H1 (cell line): ENCODE measurements around the gene BNIP5. TPM values are rescaled to one million over a fixed set of nuclear protein-coding genes. Genes with fewer than 3 reads are reported as not detected.

Source experiments
- CTCF ChIA-PET: fragments of 300-600 bp; sonication (Branson Sonifier 250); formaldehyde crosslinking; loops from one replicate; lab custom pipeline; 2021; ENCODE audit not compliant: partially characterized antibody; lab: Charles Lee
- POLR2A ChIA-PET: fragments of 300-600 bp; sonication (Branson Sonifier 250); formaldehyde crosslinking; loops from one replicate; lab custom pipeline; 2021; ENCODE audit warnings: inconsistent platforms; ENCODE audit not compliant: partially characterized antibody; lab: Charles Lee
- DNase-seq, 2 experiments: peaks; one replicate each; pipeline versions ENCODE4 v3.0.0 to v3.0.0-alpha.2; 2010 to 2022; ENCODE audit warnings: low spot score in 2 of 2, low read depth in 1 of 2, mixed read lengths in 1 of 2
- FAIRE-seq: peaks from 2 replicates; lab custom pipeline; 2011; peaks lifted over from hg19 to GRCh38; lab: Jason Lieb, UNC
- H2AFZ ChIP-seq: 2 replicates; pipeline ENCODE4 v1.8.1; 2012; ENCODE audit warnings: low read length, inconsistent platforms
- H2AK5ac ChIP-seq: 2 replicates; pipeline ENCODE4 v1.6.1; 2013; ENCODE audit warnings: low read depth, low read length
- H2BK120ac ChIP-seq: replicated peaks from 2 replicates; pipeline ENCODE3; 2013; ENCODE audit warnings: low read depth, low read length, inconsistent platforms
- H2BK12ac ChIP-seq: 2 replicates; pipeline ENCODE4 v1.6.1; 2013; ENCODE audit warnings: low read depth, low read length
- H2BK15ac ChIP-seq: 2 replicates; pipeline ENCODE4 v1.6.1; 2013; ENCODE audit warnings: low read length
- H2BK20ac ChIP-seq: 2 replicates; pipeline ENCODE4 v1.6.1; 2013; ENCODE audit warnings: low read length
- H2BK5ac ChIP-seq: 2 replicates; pipeline ENCODE4 v1.6.1; 2013; ENCODE audit warnings: low read depth, low read length
- H3K14ac ChIP-seq: 2 replicates; pipeline ENCODE4 v1.6.1; 2013; ENCODE audit warnings: inconsistent platforms; ENCODE audit not compliant: insufficient read length
- H3K18ac ChIP-seq: 2 replicates; pipeline ENCODE4 v1.6.1; 2013; ENCODE audit warnings: low read length; ENCODE audit errors: extremely low read depth
- H3K23ac ChIP-seq: 2 replicates; pipeline ENCODE4 v1.6.1; 2013; ENCODE audit warnings: inconsistent platforms; ENCODE audit not compliant: insufficient read length
- H3K23me2 ChIP-seq: 2 replicates; pipeline ENCODE4 v1.6.1; 2013; ENCODE audit warnings: low read depth, low read length
- H3K27ac ChIP-seq: 2 replicates; pipeline ENCODE4 v1.6.1; 2011; ENCODE audit warnings: low read depth, low read length, inconsistent platforms
- H3K27me3 ChIP-seq, 4 experiments: replicated peaks in 1 of 4; 1 replicate in 1 of 4; 2 replicates in 3 of 4; pipeline versions ENCODE4 v1.6.1 to v1.8.1; 2011 to 2013; ENCODE audit warnings: low read length in 3 of 4, mild to moderate bottlenecking in 3 of 4, inconsistent platforms in 2 of 4, mixed read lengths in 2 of 4, moderate library complexity in 1 of 4; ENCODE audit not compliant: control insufficient read depth in 3 of 4, insufficient read depth in 3 of 4; ENCODE audit errors: extremely low read depth in 1 of 4
- H3K36me3 ChIP-seq, 4 experiments: 2 replicates each; pipeline versions ENCODE4 v1.6.1 to v1.8.1; 2011 to 2013; ENCODE audit warnings: mild to moderate bottlenecking in 4 of 4, low read length in 3 of 4, moderate library complexity in 2 of 4, control low read depth in 1 of 4, inconsistent platforms in 1 of 4; ENCODE audit not compliant: insufficient read depth in 4 of 4, control insufficient read depth in 2 of 4
- H3K4ac ChIP-seq: replicated peaks from 2 replicates; pipeline ENCODE3; 2013; ENCODE audit warnings: low read length, low read depth, mixed read lengths, inconsistent platforms; ENCODE audit not compliant: insufficient read length
- H3K4me1 ChIP-seq, 4 experiments: replicated peaks in 1 of 4; 1 replicate in 1 of 4; 2 replicates in 3 of 4; pipeline versions ENCODE4 v1.6.1 to v1.8.1; 2011 to 2013; ENCODE audit warnings: low read length in 3 of 4, inconsistent platforms in 2 of 4, mixed read lengths in 1 of 4; ENCODE audit not compliant: insufficient read depth in 4 of 4, control insufficient read depth in 3 of 4
- H3K4me2 ChIP-seq, 2 experiments: 2 replicates each; pipeline versions ENCODE4 v1.6.1 to v1.8.1; 2011 to 2013; ENCODE audit warnings: low read depth in 2 of 2, low read length in 2 of 2, control low read depth in 1 of 2, inconsistent platforms in 1 of 2, mild to moderate bottlenecking in 1 of 2; ENCODE audit not compliant: insufficient read depth in 1 of 2
- H3K4me3 ChIP-seq, 4 experiments: fragments of 200-600, 300-600 bp in 1 of 4; sonication (generic), shearing (Covaris generic), sonication (Bioruptor Twin) in 1 of 4; 2 replicates each; pipeline versions ENCODE4 v1.5.1 to v1.8.1; 2011 to 2016; ENCODE audit warnings: low read length in 4 of 4, low read depth in 3 of 4, control low read depth in 2 of 4, inconsistent platforms in 2 of 4, mild to moderate bottlenecking in 2 of 4, mixed read lengths in 1 of 4, moderate library complexity in 1 of 4; ENCODE audit not compliant: insufficient read depth in 2 of 4; ENCODE audit errors: extremely low read depth in 1 of 4
- H3K56ac ChIP-seq: replicated peaks from 2 replicates; pipeline ENCODE3; 2013; ENCODE audit warnings: low read depth, mild to moderate bottlenecking, mixed read lengths, low read length, inconsistent platforms; ENCODE audit not compliant: insufficient read length
- H3K79me1 ChIP-seq: 2 replicates; pipeline ENCODE4 v1.6.1; 2013; ENCODE audit warnings: low read depth, low read length, control low read depth
- H3K79me2 ChIP-seq, 2 experiments: 2 replicates each; pipeline versions ENCODE4 v1.6.1 to v1.8.1; 2012 to 2013; ENCODE audit warnings: low read length in 2 of 2, mild to moderate bottlenecking in 2 of 2, inconsistent platforms in 1 of 2; ENCODE audit not compliant: insufficient read depth in 2 of 2, control insufficient read depth in 1 of 2
- H3K9ac ChIP-seq, 4 experiments: replicated peaks in 1 of 4; 1 replicate in 1 of 4; 2 replicates in 3 of 4; pipeline versions ENCODE4 v1.6.1 to v1.8.1; 2011 to 2013; ENCODE audit warnings: low read depth in 3 of 4, low read length in 3 of 4, control low read depth in 2 of 4, mild to moderate bottlenecking in 2 of 4, moderate library complexity in 2 of 4, inconsistent platforms in 1 of 4; ENCODE audit errors: extremely low read depth in 1 of 4
- H3K9me3 ChIP-seq, 2 experiments: 2 replicates each; pipeline versions ENCODE4 v1.6.1 to v1.8.1; 2012 to 2013; ENCODE audit warnings: mild to moderate bottlenecking in 2 of 2, moderate library complexity in 2 of 2, control low read depth in 1 of 2, inconsistent platforms in 1 of 2, low read depth in 1 of 2, low read length in 1 of 2, mixed read lengths in 1 of 2; ENCODE audit not compliant: insufficient read depth in 2 of 2
- H4K20me1 ChIP-seq, 2 experiments: replicated peaks in 1 of 2; 2 replicates each; pipeline versions ENCODE3 to v1.8.1; 2011 to 2013; ENCODE audit warnings: inconsistent platforms in 2 of 2, low read length in 2 of 2, mild to moderate bottlenecking in 1 of 2; ENCODE audit not compliant: insufficient read depth in 2 of 2, control insufficient read depth in 1 of 2
- H4K5ac ChIP-seq: 2 replicates; pipeline ENCODE4 v1.6.1; 2013; ENCODE audit warnings: low read length, low read depth, mixed read lengths, inconsistent platforms; ENCODE audit not compliant: insufficient read length
- H4K8ac ChIP-seq: 2 replicates; pipeline ENCODE4 v1.8.0; 2013; ENCODE audit warnings: mild to moderate bottlenecking, moderate library complexity, low read length, inconsistent platforms; ENCODE audit not compliant: insufficient read depth; ENCODE audit errors: extremely low read depth
- H4K91ac ChIP-seq: replicated peaks from 2 replicates; pipeline ENCODE3; 2013; ENCODE audit warnings: low read length, mixed read lengths, inconsistent platforms; ENCODE audit not compliant: insufficient read length
- ATF3 ChIP-seq: IDR thresholded peaks from 2 replicates; pipeline ENCODE4 v1.6.1; 2011; ENCODE audit warnings: low read depth, mild to moderate bottlenecking, low read length; ENCODE audit not compliant: insufficient read depth
- CEBPB ChIP-seq: IDR thresholded peaks from 2 replicates; pipeline ENCODE4 v1.6.1; 2012; ENCODE audit warnings: low read depth, low read length
- CHD2 ChIP-seq: IDR thresholded peaks from 2 replicates; pipeline ENCODE4 v1.6.1; 2012; ENCODE audit warnings: low read length, improper control_type of control experiment
- GTF2F1 ChIP-seq: IDR thresholded peaks from 2 replicates; pipeline ENCODE4 v1.6.1; 2012; ENCODE audit warnings: low read depth, low read length, improper control_type of control experiment, borderline replicate concordance
- HDAC6 ChIP-seq: IDR thresholded peaks from one replicate; pipeline ENCODE4 v1.7.1; 2012; ENCODE audit warnings: low read depth, mild to moderate bottlenecking, inconsistent platforms, low read length, moderate library complexity
- JUND ChIP-seq: IDR thresholded peaks from 2 replicates; pipeline ENCODE4 v1.6.1; 2011; ENCODE audit warnings: mild to moderate bottlenecking, improper control_type of control experiment, low read length
- RAD21 ChIP-seq, 2 experiments: IDR thresholded peaks in 1 of 2; conservative IDR thresholded peaks in 1 of 2; 2 replicates each; pipeline ENCODE4 v1.6.1; 2011; ENCODE audit warnings: low read depth in 2 of 2, low read length in 2 of 2, improper control_type of control experiment in 1 of 2, inconsistent platforms in 1 of 2, mild to moderate bottlenecking in 1 of 2, moderate library complexity in 1 of 2
- SUZ12 ChIP-seq: fragments of 200-600 bp; sonication (generic); IDR thresholded peaks from 2 replicates; pipeline ENCODE4 v1.6.1; 2012; ENCODE audit warnings: mild to moderate bottlenecking, inconsistent platforms, low read length, moderate library complexity, mixed read lengths
- WGBS, 2 experiments: shearing (Covaris generic) in 1 of 2; methylation state at CpG; one replicate each; pipeline versions ENCODE4 v1.1.6 to v1.1.7; 2013 to 2015; ENCODE audit warnings: low lambda C conversion rate in 2 of 2, mixed read lengths in 2 of 2, inconsistent platforms in 1 of 2, low coverage in 1 of 2, missing lambda C conversion rate in 1 of 2; ENCODE audit not compliant: insufficient replicate concordance in 2 of 2, insufficient coverage in 1 of 2, insufficient read length in 1 of 2; ENCODE audit errors: extremely low coverage in 1 of 2, missing lambda C conversion rate in 1 of 2; 5-methylcytosine and 5-hydroxymethylcytosine counted together
- polyA plus RNA-seq, 7 experiments: library from polyadenylated mRNA; depleted of rRNA in 3 of 7; stranded (reverse) in 5 of 7; unstranded in 2 of 7; fragments of >200 nt in 5 of 7; fragments of 200-250 nt in 2 of 7; gene quantifications; 1 replicate in 5 of 7; 2 replicates in 1 of 7; 4 replicates in 1 of 7; pipeline versions ENCODE4 v1.2.1 to v1.2.3, GENCODE V29; 2011 to 2013; ENCODE audit warnings: missing spikeins in 2 of 7, mixed read lengths in 2 of 7
- total RNA-seq: library from RNA; stranded (reverse); fragmentation: NEBNext Ultra II Directional; extraction: Animal tissue kit (Norgen Biotek cat#: 25700); gene quantifications from 2 replicates; pipeline ENCODE4 v1.2.1, GENCODE V29; 2021

Gene BNIP5
- total and polyA plus RNA-seq, 2 of the 8 experiments (the other 6 are each of a cell fraction or from before 2014, with no cell fraction given) = not detected

- Histone ChIP-seq H2BK15ac (peak overlapping the region; percentile 95), H3K27ac (no peak overlapping the region), H4K20me1 (no peaks in the 10 kb centered on the region), H3K36me3 (no peaks in the 10 kb centered on the region), H3K4me3 (no peak overlapping the region), H4K91ac (no peak overlapping the region), H4K5ac (no peak overlapping the region), H3K4me1 (peaks cover 0 to 5% (median 1%) of the 10 kb centered on the region in 4 experiments; a peak in 3 of 7 replicates), H3K4me2 (no peak overlapping the region), H3K18ac (no peak overlapping the region), H2BK20ac (no peak overlapping the region), H3K9ac (no peak overlapping the region), H4K8ac (peak overlapping the region; percentile 48; the same call in 1 of the 2 replicates), H2BK5ac (0 out of 2 replicates have a peak overlapping the region, but pooled peaks have one; percentile 3), H3K79me1 (no peaks in the 10 kb centered on the region), H3K56ac (no peak overlapping the region), H2AFZ (no peak overlapping the region), H2BK12ac (no peak overlapping the region; the same call in 1 of the 2 replicates), H2AK5ac (no peak overlapping the region), H2BK120ac (no peak overlapping the region), H3K4ac (no peak overlapping the region), H3K23me2 (no peaks in the 10 kb centered on the region), H3K23ac (no peak overlapping the region), H3K27me3 (no peaks in the 10 kb centered on the region), H3K79me2 (no peaks in the 10 kb centered on the region), H3K9me3 (no peaks in the 10 kb centered on the region), H3K14ac (no peak overlapping the region)
- FAIRE-seq (peak; percentile 83), DNase-seq (peak; percentile 79 to 97)
- POLR2A ChIA-PET = interaction anchor here (0.8 kb wide), 1 partner anchor 19 kb away, joined by 3 read pairs; no protein-coding TSS in a partner anchor
- WGBS, 2 experiments = 44% methylated on average over 13 of the region's 13 CpGs; no CpG with 5 or more reads in 1 of the 2 experiments
- CTCF ChIA-PET = interaction anchor here (0.6 to 10.9 kb wide), 40 partner anchors 9 to 675 kb away, joined by 3 to 137 read pairs (median 4); partner anchors contain the start of gene SRPK1
- TF ChIP-seq HDAC6 = no peak
- TF ChIP-seq GTF2F1 = peak; percentile 39; the same call in 1 of the 2 replicates
- peak; percentile 69 to 80 for TF ChIP-seq RAD21 (IDR thresholded peaks at IDR 0.05 in 1 of 2, conservative IDR thresholded peaks at IDR 0.05 in 1 of 2; ENCODE audit: low read depth in 2 of 2, low read length in 2 of 2)
- 0 out of 2 replicates have a peak, but pooled peaks have one; percentile 25 for TF ChIP-seq CEBPB
- 0 out of 2 replicates have a peak, but pooled peaks have one; percentile 8 for TF ChIP-seq CHD2
- TF ChIP-seq ATF3 = peak; percentile 43; the same call in 1 of the 2 replicates
- 0 out of 2 replicates have a peak, but pooled peaks have one; percentile 43 for TF ChIP-seq JUND
- no peak for TF ChIP-seq SUZ12
Measured at GRCh38 chr6:36302227-36302976, 34.3 kb downstream of the BNIP5 start.
